AG04450 (cell line): ENCODE measurements around the gene PKNOX1. TPM values are rescaled to one million over a fixed set of nuclear protein-coding genes. Genes with fewer than 3 reads are reported as not detected.
"Not testable (repeated sequence)": the region's sequence is repeated elsewhere in the genome, so short reads cannot be mapped to it uniquely, and the experiment has no call there.

Source experiments
- CTCF ChIA-PET: fragments of 300-600, 350-600 bp; formaldehyde crosslinking; extraction: SDS; loops from one replicate; lab custom pipeline; 2022; ENCODE audit warnings: antibody characterized with exemption, inconsistent platforms; lab: Charles Lee
- POLR2A ChIA-PET: fragments of 350-600 bp; formaldehyde crosslinking; extraction: SDS; loops from one replicate; lab custom pipeline; 2021; ENCODE audit warnings: antibody characterized with exemption, inconsistent platforms; lab: Yijun Ruan, JAX
- DNase-seq: peaks from one replicate; pipeline ENCODE4 v3.0.0-alpha.2; 2011; ENCODE audit warnings: low read depth, low spot score
- H3K27ac ChIP-seq: one replicate; pipeline ENCODE4 v1.5.1; 2012; ENCODE audit warnings: low read depth, low read length, control low read depth
- H3K27me3 ChIP-seq: one replicate; pipeline ENCODE4 v1.6.0; 2012; ENCODE audit warnings: low read length; ENCODE audit not compliant: control insufficient read depth, insufficient read depth
- H3K4me3 ChIP-seq: 2 replicates; pipeline ENCODE4 v1.5.1; 2011; ENCODE audit warnings: mild to moderate bottlenecking, low read depth, low read length, control low read depth
- H3K9me3 ChIP-seq: 2 replicates; pipeline ENCODE4 v1.5.1; 2012; ENCODE audit warnings: low read length; ENCODE audit not compliant: control insufficient read depth, insufficient read depth
- polyA minus RNA-seq: library from RNA; depleted of rRNA, polyadenylated mRNA; stranded (reverse); fragments of >200 nt; gene quantifications from 2 replicates; pipeline ENCODE4 v1.2.3, GENCODE V29; 2011; rRNA and poly(A)+ RNA removed
- polyA plus RNA-seq: library from polyadenylated mRNA; depleted of rRNA; stranded (reverse); fragments of >200 nt; gene quantifications from 2 replicates; pipeline ENCODE4 v1.2.3, GENCODE V29; 2011; rRNA removed
- TF ChIP-seq, protein P1 (sequence below): IDR thresholded peaks from 2 replicates; pipeline ENCODE4 v1.5.1; 2011; ENCODE audit warnings: low read depth, low read length, control low read depth, inconsistent platforms

Gene PKNOX1, protein sequence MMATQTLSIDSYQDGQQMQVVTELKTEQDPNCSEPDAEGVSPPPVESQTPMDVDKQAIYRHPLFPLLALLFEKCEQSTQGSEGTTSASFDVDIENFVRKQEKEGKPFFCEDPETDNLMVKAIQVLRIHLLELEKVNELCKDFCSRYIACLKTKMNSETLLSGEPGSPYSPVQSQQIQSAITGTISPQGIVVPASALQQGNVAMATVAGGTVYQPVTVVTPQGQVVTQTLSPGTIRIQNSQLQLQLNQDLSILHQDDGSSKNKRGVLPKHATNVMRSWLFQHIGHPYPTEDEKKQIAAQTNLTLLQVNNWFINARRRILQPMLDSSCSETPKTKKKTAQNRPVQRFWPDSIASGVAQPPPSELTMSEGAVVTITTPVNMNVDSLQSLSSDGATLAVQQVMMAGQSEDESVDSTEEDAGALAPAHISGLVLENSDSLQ
- polyA plus RNA-seq (57.4 and 65.6 TPM in 2 replicates), polyA minus RNA-seq (27.6 and 40.8 TPM in 2 replicates)

- H3K4me3 ChIP-seq: peak within 1 kb of the TSS; percentile 87
- ChIA-PET POLR2A (interaction anchor here (0.6 to 1.3 kb wide), 7 partner anchors 9 to 81 kb away, joined by 3 to 11 read pairs (median 4); partner anchors contain the start of gene NDUFV3), CTCF (no interaction called here)
- no peaks in the 10 kb centered on the region; the same call in 1 of the 2 replicates for H3K9me3 ChIP-seq
- H3K27me3 ChIP-seq: peaks cover 1% of the 10 kb centered on the region
- peak within 1 kb of the TSS; percentile 90 for H3K27ac ChIP-seq
- TF ChIP-seq, protein P1, sequence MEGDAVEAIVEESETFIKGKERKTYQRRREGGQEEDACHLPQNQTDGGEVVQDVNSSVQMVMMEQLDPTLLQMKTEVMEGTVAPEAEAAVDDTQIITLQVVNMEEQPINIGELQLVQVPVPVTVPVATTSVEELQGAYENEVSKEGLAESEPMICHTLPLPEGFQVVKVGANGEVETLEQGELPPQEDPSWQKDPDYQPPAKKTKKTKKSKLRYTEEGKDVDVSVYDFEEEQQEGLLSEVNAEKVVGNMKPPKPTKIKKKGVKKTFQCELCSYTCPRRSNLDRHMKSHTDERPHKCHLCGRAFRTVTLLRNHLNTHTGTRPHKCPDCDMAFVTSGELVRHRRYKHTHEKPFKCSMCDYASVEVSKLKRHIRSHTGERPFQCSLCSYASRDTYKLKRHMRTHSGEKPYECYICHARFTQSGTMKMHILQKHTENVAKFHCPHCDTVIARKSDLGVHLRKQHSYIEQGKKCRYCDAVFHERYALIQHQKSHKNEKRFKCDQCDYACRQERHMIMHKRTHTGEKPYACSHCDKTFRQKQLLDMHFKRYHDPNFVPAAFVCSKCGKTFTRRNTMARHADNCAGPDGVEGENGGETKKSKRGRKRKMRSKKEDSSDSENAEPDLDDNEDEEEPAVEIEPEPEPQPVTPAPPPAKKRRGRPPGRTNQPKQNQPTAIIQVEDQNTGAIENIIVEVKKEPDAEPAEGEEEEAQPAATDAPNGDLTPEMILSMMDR: no peak
- peak; percentile 97 for DNase-seq
Observed at GRCh38 chr21:42973991-42974831, at the start of gene PKNOX1. PKNOX1 (plus strand) TSS chr21:42974562; CDS start chr21:43004382, 29,820 bp downstream.

GRCh38 chr21:42925114-42925926, 49.0 kb upstream of the PKNOX1 start, which contains the start of gene ERVH48-1:
ERVH48-1 (minus strand) TSS chr21:42925630; CDS start chr21:42919006, 6,624 bp downstream.
- Histone ChIP-seq H3K4me3 (no peak within 1 kb of the TSS), H3K27ac (no peak within 1 kb of the TSS), H3K27me3 (no peaks in the 10 kb centered on the region), H3K9me3 (no peaks in the 10 kb centered on the region)
- TF ChIP-seq, protein P1: no peak
- ChIA-PET CTCF (no interaction called here), POLR2A (no interaction called here)
- no peak for DNase-seq

GRCh38 chr21:42927474-42928200, 46.7 kb upstream of the PKNOX1 start:
- DNase-seq, H3K9me3 ChIP-seq, CTCF ChIA-PET, H3K4me3 ChIP-seq, H3K27me3 ChIP-seq, H3K27ac ChIP-seq, POLR2A ChIA-PET: not testable (repeated sequence)

DNA sequence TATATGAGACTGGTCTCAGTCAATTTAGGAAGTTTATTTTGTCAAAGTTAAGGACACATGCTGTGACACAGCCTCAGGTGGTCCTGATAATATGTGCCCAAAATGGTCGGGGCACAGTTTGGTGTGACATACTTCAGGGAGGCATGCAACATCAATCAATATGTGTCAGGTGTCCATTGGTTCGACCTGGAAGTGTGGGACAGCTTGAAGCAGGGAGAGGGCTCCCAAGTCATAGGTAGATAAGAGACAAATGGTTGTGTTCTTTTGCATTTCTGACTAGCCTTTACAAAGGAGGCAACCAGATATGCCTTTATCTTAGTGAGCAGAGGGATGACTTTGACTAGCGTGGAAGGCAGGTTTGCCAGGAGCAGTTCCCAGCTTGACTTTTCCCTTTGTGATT, 44.4 kb upstream of the PKNOX1 start:
- Histone ChIP-seq H3K9me3 (no peaks in the 10 kb centered on the region), H3K4me3 (no peak overlapping the region), H3K27ac (no peak overlapping the region), H3K27me3 (no peaks in the 10 kb centered on the region)
- POLR2A ChIA-PET: no interaction called here
- TF ChIP-seq, protein P1: no peak
- CTCF ChIA-PET: no interaction called here
- no peak for DNase-seq
